GM21717 (cell line): Measurements from ENCODE around the gene NAT8L.

Experiments
- ATAC-seq: cut with Tn5 transposase; IDR thresholded peaks from one replicate; pipeline ENCODE4 v1.9.1; 2021; ENCODE audit warnings: mild to moderate bottlenecking, moderate library complexity; ENCODE audit not compliant: unreplicated experiment

Gene NAT8L

GRCh38 chr4:2044542-2045517 lies 14.3 kb upstream of the NAT8L start:
- ATAC-seq: no peak

- no peak for ATAC-seq
These were observed 13.6 kb upstream of the NAT8L start for GRCh38 chr4:2045518-2045951.

- ATAC-seq: no peak
These were observed 12.8 kb upstream of the NAT8L start for GRCh38 chr4:2046031-2046961.

GRCh38 chr4:2047031-2047660 lies 12.0 kb upstream of the NAT8L start:
- no peak for ATAC-seq

DNA sequence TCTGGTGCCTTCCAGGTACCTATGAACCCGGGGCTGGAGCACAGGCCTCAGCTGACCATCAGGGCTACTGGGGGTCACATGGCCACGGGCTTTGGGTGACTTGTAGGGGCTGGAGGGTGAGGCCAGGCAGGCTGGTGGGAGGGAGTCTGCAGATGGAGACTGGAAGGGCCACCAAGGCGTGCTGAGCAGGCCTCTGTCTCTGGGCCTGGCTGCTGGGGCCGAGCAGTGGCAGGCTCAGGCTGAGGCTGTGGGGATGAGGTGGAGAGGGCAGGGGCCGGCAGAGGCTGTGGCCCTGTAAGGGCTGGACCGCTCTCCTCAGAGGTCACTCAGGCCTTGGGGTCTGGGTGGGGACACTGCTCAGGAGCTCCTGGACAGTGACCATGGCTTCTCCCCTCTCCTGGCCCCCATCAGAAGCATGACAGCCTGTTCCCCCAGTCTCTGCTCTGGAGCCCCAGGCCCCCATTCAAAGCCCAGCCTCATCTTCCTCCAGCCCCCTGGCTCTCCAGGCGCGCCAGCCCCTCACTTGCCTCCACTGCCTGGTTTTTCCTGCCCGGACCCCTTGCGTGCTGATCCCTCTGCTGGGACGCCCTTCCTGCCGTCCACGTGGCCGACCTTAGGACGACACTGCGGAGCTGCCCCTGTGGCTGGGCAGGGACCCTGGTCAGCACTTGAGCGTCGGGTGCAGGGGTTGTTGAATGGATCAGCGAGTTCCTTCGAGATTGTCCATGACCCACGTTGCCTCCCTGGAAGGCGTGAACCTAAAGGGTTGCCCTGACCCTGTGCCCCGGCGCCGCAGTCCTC lies 11.1 kb upstream of the NAT8L start:
- no peak for ATAC-seq

DNA sequence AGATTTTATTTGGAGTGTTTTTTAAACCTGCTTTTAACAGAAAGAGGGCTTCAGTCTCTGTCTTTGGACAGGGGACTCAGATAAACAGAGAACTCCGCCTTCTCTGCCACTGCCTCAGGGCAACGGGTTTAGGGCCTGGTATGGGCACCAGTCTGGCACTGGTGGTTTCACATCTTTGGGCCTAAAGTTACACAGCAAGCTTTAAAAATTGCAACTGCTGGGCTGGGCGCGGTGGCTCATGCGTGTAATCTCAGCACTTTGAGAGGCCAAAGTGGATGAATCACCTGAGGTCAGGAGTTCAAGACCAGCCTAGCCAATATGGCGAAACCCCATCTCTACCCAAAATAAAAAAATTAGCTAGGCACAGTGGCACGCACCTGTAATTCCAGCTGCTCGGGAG lies 10.3 kb upstream of the NAT8L start:
- no peak for ATAC-seq

- no peak for ATAC-seq
These were observed 9.7 kb upstream of the NAT8L start for GRCh38 chr4:2049381-2049780.

- no peak for ATAC-seq
These were observed 9.3 kb upstream of the NAT8L start for GRCh38 chr4:2049811-2050210.

GRCh38 chr4:2051086-2051485 lies 8.0 kb upstream of the NAT8L start:
- no peak for ATAC-seq

- ATAC-seq: no peak
These were observed 4.9 kb upstream of the NAT8L start for GRCh38 chr4:2054217-2054616.

GRCh38 chr4:2057382-2058065 lies 1.6 kb upstream of the NAT8L start:
- no peak for ATAC-seq

DNA sequence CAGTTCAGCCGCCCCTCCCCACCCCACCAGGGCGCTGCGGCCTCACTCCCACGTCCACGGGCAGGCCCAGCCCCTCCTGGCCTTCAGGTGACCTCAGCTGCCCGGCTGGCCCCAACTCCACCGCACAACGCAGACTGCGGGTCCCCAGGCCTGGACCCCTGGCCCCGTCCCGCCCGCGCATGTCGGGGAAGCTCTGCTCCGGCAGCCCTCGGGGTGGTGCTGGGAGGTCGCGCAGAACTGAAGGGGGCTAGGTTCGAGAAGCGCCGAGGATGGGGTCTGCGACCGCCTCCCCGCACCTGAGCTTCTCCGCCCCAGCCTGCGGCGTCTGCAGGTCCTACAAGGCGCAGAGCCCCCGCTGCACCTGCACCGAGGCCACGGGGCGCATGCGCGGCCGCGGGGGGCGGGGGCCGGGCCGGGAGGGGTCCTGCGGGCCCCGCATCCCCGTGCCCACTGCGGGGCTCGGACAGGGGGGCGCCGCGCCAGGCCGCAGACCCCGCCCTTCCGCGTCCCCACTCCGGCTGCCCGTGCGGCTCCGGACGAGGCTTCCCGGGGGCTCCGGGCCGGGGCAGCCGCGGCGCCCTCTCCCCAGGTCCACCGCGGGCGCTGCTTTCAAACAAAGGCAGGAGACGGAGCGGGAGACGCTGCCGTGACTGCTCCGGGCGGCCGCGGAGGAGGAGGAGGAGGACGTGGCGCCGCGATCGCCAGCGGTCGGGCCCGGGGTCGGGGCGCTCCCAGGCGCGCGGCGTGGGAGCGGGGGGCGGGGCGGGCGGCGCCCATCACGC lies 672 bp upstream of the NAT8L start:
- no peak for ATAC-seq

DNA sequence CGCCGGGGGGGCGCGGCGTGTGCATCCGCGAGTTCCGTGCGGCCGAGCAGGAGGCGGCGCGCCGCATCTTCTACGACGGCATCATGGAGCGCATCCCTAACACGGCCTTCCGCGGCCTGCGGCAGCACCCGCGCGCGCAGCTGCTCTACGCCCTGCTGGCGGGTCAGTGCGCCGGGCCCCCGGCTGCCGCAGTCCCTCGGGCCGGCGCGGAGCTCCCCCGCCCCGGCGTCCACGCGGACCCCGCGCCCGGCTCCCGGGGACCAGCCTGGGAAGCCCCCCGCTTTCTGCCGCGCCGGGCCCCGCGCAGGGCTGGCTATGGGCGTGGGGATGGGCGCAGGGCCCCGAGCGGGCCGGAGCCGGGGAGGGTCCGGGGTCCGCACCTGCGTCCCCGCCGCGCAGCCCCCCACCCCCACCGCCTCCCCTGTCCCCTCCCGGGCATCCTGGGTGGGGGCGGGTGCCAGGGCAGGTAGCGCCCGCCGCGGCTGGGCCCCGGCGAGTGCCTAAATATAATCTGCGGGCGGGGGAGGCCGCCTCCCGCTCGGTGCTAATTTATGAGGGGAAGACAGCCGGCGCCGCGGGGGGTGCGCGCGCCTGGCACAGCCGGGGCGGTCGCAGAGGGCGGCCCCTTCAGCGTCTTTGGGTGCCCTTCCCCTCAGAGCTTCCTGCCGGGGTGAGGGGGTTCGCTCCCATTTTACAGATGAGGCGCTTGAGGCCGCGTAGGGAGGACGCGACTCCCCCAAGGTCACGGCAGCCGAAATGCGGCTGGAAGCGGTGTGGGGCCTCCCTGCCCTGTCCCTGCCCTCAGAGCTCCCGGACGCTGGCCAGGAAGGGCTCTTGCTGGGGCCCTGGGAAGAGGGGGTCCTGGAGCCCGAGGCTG lies 837 bp downstream of the NAT8L start:
- ATAC-seq: no peak

DNA sequence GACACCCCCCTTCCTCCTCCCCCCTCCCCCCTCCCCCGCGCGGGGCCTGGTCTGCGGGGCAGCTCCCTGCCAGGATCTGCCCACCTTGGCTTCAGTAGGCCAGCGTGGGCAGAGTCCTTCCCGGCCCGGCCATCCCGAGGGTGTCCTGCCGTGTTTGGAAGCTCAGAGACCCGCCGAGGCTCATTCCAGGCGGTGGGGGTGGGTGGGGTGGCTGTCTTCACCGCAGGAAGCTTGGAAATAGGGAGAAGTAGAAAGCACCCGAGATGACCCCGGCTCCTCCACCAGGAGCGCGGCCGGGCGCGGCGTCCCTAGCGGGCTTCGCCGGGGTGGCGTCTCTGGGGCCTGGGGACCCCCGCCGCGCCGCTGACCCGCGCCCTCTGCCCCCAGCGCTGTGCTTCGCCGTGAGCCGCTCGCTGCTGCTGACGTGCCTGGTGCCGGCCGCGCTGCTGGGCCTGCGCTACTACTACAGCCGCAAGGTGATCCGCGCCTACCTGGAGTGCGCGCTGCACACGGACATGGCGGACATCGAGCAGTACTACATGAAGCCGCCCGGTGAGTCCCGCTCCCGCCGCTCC lies 1.6 kb downstream of the NAT8L start:
- ATAC-seq: no peak

DNA sequence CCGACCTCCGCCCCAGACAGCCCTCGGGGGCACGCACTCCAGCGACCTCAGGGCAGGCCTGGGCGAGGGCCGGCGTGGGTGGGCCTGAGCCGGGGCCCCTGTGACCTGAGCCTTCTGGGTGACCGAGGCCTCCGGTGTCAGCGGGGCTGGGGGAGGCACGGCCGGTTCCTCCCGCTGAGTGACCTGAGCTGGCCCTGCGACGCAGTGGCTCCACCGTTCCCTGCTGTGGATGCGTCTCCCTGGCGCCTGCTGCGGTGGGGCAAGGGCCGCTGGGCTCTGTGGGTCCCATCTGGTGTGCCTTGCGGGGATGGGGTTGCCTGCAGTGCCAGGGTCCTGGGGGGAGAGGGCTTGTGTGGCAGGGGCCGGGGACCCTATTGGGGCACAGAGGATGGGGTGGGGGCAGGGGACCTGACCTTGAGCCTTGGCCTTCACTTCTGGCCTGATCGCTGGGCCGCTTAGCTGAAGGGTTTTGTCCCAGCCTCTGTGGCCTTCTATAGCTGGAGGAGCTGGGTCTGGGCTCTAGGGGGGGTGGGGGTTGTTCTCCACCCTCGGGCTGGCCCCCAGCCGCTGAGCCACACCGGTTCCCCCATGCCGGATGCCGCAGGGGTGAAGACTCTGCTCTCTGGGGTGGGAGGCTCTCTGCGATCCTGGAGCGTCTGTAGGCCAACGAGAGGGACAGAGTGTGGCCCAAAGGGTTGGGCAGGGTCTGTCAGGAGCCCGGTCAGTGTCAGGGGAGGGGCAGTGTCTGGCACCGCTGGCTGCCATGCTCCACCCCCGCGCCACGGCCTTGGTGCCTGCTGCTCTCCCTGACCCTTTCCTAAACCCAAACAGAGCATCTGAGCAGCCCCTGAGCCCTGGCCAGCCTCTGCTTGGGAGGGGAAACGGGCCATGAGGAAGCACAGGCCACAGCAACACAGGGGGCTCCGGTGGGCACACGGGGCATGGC lies 2.3 kb downstream of the NAT8L start:
- no peak for ATAC-seq

GRCh38 chr4:2062168-2062807 lies 3.2 kb downstream of the NAT8L start:
- no peak for ATAC-seq
